ENCODE data around the gene CCNE1. TPM values are rescaled to one million over a fixed set of nuclear protein-coding genes. Genes with fewer than 3 reads are reported as not detected.
A peak's percentile ranks its signal among the peaks of the same experiment; 100 is the strongest.

The CCNE1 gene
- total RNA-seq, 8 experiments from 2014 or later, result 3.9 to 19.5 (median 9.3) TPM

- Histone ChIP-seq H3K27ac (no peak overlapping the region), H3K4me1 (replicated peaks in 1 of 2) (no peaks in the 10 kb centered on the region), H3K4me3 (no peak overlapping the region)
- in situ Hi-C loops (cut with MboI; ENCODE audit: low pct_unique_long_range_greater_than_20kb in 2 of 9, low sequenced_read_pairs in 9 of 9, unreplicated experiment in 9 of 9), result no loop called here
- 39 to 92% (median 78%) methylated on average over 1 to 7 of the region's 9 CpGs; no CpG with 5 or more reads in 3 of the 10 experiments for WGBS, 10 experiments
- peak in 2 of 8 experiments; percentile 38 to 43 for ATAC-seq (replicated peaks in 6 of 8)
Observed at GRCh38 chr19:29831686-29832085, 19.9 kb downstream of the CCNE1 start.

- no peak overlapping the region for H3K27ac ChIP-seq
- WGBS, 10 experiments, result 0 to 89% (median 75%) methylated on average over 1 to 5 of the region's 9 CpGs; no CpG with 5 or more reads in 6 of the 10 experiments
- H3K4me3 ChIP-seq, result no peak overlapping the region
- H3K4me1 ChIP-seq (replicated peaks in 1 of 2), result no peaks in the 10 kb centered on the region
- in situ Hi-C loops (cut with MboI; ENCODE audit: low pct_unique_long_range_greater_than_20kb in 2 of 9, low sequenced_read_pairs in 9 of 9, unreplicated experiment in 9 of 9), result no loop called here
- ATAC-seq (replicated peaks in 6 of 8), result no peak
Observed at GRCh38 chr19:29832801-29833200, 21.0 kb downstream of the CCNE1 start.

GRCh38 chr19:29833614-29834261 lies 21.9 kb downstream of the CCNE1 start:
- in situ Hi-C loops (cut with MboI; ENCODE audit: low pct_unique_long_range_greater_than_20kb in 2 of 9, low sequenced_read_pairs in 9 of 9, unreplicated experiment in 9 of 9), result no loop called here
- 36 to 100% (median 68%) methylated on average over 1 to 5 of the region's 12 CpGs for WGBS, 10 experiments
- Histone ChIP-seq H3K4me3 (no peak overlapping the region), H3K4me1 (replicated peaks in 1 of 2) (no peaks in the 10 kb centered on the region), H3K27ac (no peak overlapping the region)
- ATAC-seq (replicated peaks in 6 of 8), result no peak

- WGBS, 10 experiments, result 34 to 89% (median 78%) methylated on average over 6 to 15 of the region's 17 CpGs; no CpG with 5 or more reads in 1 of the 10 experiments
- in situ Hi-C loops (cut with MboI; ENCODE audit: low pct_unique_long_range_greater_than_20kb in 2 of 9, low sequenced_read_pairs in 9 of 9, unreplicated experiment in 9 of 9), result no loop called here
Observed at GRCh38 chr19:29834991-29835846, 23.4 kb downstream of the CCNE1 start.

GRCh38 chr19:29836409-29836825 lies 24.6 kb downstream of the CCNE1 start:
- 33 to 76% (median 66%) methylated on average over 3 of the region's 5 CpGs; no CpG with 5 or more reads in 7 of the 10 experiments for WGBS, 10 experiments
- in situ Hi-C loops (cut with MboI; ENCODE audit: low pct_unique_long_range_greater_than_20kb in 2 of 9, low sequenced_read_pairs in 9 of 9, unreplicated experiment in 9 of 9), result no loop called here
- no peaks in the 10 kb centered on the region for H3K4me1 ChIP-seq (replicated peaks in 1 of 2)
- no peak overlapping the region for H3K4me3 ChIP-seq
- H3K27ac ChIP-seq, result no peak overlapping the region
- ATAC-seq (replicated peaks in 6 of 8), result no peak

More at GRCh38 chr19:29834991-29835846, 23.4 kb downstream of the CCNE1 start:
- Histone ChIP-seq H3K4me3 (no peak overlapping the region), H3K27ac (no peak overlapping the region), H3K4me1 (replicated peaks in 1 of 2) (no peaks in the 10 kb centered on the region)
- peak in 3 of 8 experiments; percentile 11 to 85 (median 83) for ATAC-seq (replicated peaks in 6 of 8)

- no peak for ATAC-seq (replicated peaks in 6 of 8)
- Histone ChIP-seq H3K4me1 (replicated peaks in 1 of 2) (no peaks in the 10 kb centered on the region), H3K4me3 (no peak overlapping the region), H3K27ac (no peak overlapping the region)
- in situ Hi-C loops (cut with MboI; ENCODE audit: low pct_unique_long_range_greater_than_20kb in 2 of 9, low sequenced_read_pairs in 9 of 9, unreplicated experiment in 9 of 9), result no loop called here
- 20 to 86% (median 55%) methylated on average over 1 to 4 of the region's 6 CpGs; no CpG with 5 or more reads in 5 of the 10 experiments for WGBS, 10 experiments
Observed at GRCh38 chr19:29837448-29837981, 25.7 kb downstream of the CCNE1 start.

GRCh38 chr19:29837996-29838395 lies 26.2 kb downstream of the CCNE1 start:
- in situ Hi-C loops (cut with MboI; ENCODE audit: low pct_unique_long_range_greater_than_20kb in 2 of 9, low sequenced_read_pairs in 9 of 9, unreplicated experiment in 9 of 9), result no loop called here
- ATAC-seq (replicated peaks in 6 of 8), result no peak
- WGBS, 10 experiments, result 47 to 100% (median 81%) methylated on average over 1 to 8 of the region's 9 CpGs; no CpG with 5 or more reads in 1 of the 10 experiments

GRCh38 chr19:29840066-29840950 lies 28.5 kb downstream of the CCNE1 start:
- Histone ChIP-seq H3K4me1 (replicated peaks in 1 of 2) (peaks cover 0 to 8% of the 10 kb centered on the region in 2 donors), H3K4me3 (no peak overlapping the region), H3K27ac (no peak overlapping the region)
- WGBS, 10 experiments, result 0 to 80% (median 50%) methylated on average over 1 to 10 of the region's 22 CpGs; no CpG with 5 or more reads in 3 of the 10 experiments
- in situ Hi-C loops (cut with MboI; ENCODE audit: low pct_unique_long_range_greater_than_20kb in 2 of 9, low sequenced_read_pairs in 9 of 9, unreplicated experiment in 9 of 9), result no loop called here
- ATAC-seq (replicated peaks in 6 of 8), result no peak

More at GRCh38 chr19:29837996-29838395, 26.2 kb downstream of the CCNE1 start:
- no peak overlapping the region for H3K27ac ChIP-seq
- H3K4me3 ChIP-seq, result no peak overlapping the region
- H3K4me1 ChIP-seq (replicated peaks in 1 of 2), result peaks cover 0 to 3% of the 10 kb centered on the region in 2 donors

- H3K4me1 ChIP-seq (replicated peaks in 1 of 2), result peaks cover 3 to 8% of the 10 kb centered on the region in 2 donors
- H3K27ac ChIP-seq, result no peak overlapping the region
- 60 to 100% methylated on average over 1 of the region's 3 CpGs; no CpG with 5 or more reads in 8 of the 10 experiments for WGBS, 10 experiments
- no peak for ATAC-seq (replicated peaks in 6 of 8)
- in situ Hi-C loops (cut with MboI; ENCODE audit: low pct_unique_long_range_greater_than_20kb in 2 of 9, low sequenced_read_pairs in 9 of 9, unreplicated experiment in 9 of 9), result no loop called here
- H3K4me3 ChIP-seq, result no peak overlapping the region
Observed at GRCh38 chr19:29841209-29841558, 29.4 kb downstream of the CCNE1 start.

- in situ Hi-C loops (cut with MboI; ENCODE audit: low pct_unique_long_range_greater_than_20kb in 2 of 9, low sequenced_read_pairs in 9 of 9, unreplicated experiment in 9 of 9), result no loop called here
- H3K4me3 ChIP-seq, result no peak overlapping the region
- peak in 3 of 8 experiments; percentile 1 to 7 (median 2) for ATAC-seq (replicated peaks in 6 of 8)
- H3K27ac ChIP-seq, result no peak overlapping the region
- 28 to 81% (median 63%) methylated on average over 3 to 7 of the region's 10 CpGs; no CpG with 5 or more reads in 3 of the 10 experiments for WGBS, 10 experiments
- peaks cover 3 to 8% of the 10 kb centered on the region in 2 donors for H3K4me1 ChIP-seq (replicated peaks in 1 of 2)
Observed at GRCh38 chr19:29841559-29842367, 30.0 kb downstream of the CCNE1 start.

- H3K4me1 ChIP-seq (replicated peaks in 1 of 2), result peaks cover 3 to 8% of the 10 kb centered on the region in 2 donors
- no peak overlapping the region for H3K27ac ChIP-seq
- H3K4me3 ChIP-seq, result peak overlapping the region in 1 of 5 donors; percentile 59
- in situ Hi-C loops (cut with MboI; ENCODE audit: low pct_unique_long_range_greater_than_20kb in 2 of 9, low sequenced_read_pairs in 9 of 9, unreplicated experiment in 9 of 9), result no loop called here
- WGBS, 10 experiments, result 50 to 100% (median 82%) methylated on average over 1 to 5 of the region's 11 CpGs; no CpG with 5 or more reads in 6 of the 10 experiments
- ATAC-seq (replicated peaks in 6 of 8), result no peak
Observed at GRCh38 chr19:29842471-29843179, 30.8 kb downstream of the CCNE1 start.
